Activated T-cell treated with anti-CD3 and anti-CD28 coated beads for 1 hour (primary cell): ENCODE measurements around the gene RHOV.
"Not testable (repeated sequence)": the region's sequence is repeated elsewhere in the genome, so short reads cannot be mapped to it uniquely, and the experiment has no call there.

Experiments used
- DNase-seq: peaks from one replicate; pipeline ENCODE4 v3.0.0-alpha.2; 2020; ENCODE audit warnings: low read depth

RHOV gene

DNA sequence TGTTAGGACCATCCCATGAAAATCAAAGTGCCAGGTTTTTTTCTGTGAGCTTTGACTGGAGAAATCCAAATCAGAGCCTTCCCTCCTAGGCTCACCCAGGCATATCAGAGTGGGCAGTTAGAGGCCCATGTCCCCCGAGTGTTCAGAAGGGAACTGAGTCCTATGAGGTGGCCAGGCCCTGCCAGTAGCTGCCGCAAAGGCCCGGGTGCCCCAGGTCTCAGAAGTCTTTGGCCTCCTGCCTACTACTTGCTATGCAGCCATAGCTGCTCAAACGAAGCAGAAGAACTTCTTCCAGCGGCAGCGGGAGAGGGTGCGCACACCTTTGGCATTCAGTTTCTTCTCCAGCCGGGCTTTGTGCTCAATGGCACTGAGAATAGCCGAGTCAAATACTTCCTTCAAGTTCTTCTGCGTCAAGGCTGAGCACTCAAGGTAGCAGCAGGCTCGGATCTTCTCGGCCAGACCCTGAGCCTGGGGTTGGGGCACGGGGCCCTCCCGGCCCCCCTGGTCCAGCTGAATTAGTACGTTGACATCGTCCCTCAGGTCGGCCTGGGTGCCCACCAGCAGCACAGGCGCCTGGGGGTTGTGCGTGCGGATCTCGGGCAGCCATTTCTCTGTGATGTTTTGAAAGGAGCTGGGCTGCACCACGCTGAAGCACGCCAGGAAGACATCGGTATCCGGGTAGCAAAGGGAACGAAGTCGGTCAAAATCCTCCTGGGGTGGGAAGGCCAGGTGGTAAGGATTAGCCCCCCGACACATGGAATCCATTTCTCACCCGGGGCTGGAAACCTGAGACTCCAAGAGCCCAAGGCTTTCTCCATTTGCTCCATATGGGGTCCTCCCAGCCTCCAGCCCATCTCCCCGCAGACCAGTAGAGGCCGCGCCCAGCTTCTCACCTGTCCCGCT lies 992 bp downstream of the RHOV start:
- no peak for DNase-seq

DNA sequence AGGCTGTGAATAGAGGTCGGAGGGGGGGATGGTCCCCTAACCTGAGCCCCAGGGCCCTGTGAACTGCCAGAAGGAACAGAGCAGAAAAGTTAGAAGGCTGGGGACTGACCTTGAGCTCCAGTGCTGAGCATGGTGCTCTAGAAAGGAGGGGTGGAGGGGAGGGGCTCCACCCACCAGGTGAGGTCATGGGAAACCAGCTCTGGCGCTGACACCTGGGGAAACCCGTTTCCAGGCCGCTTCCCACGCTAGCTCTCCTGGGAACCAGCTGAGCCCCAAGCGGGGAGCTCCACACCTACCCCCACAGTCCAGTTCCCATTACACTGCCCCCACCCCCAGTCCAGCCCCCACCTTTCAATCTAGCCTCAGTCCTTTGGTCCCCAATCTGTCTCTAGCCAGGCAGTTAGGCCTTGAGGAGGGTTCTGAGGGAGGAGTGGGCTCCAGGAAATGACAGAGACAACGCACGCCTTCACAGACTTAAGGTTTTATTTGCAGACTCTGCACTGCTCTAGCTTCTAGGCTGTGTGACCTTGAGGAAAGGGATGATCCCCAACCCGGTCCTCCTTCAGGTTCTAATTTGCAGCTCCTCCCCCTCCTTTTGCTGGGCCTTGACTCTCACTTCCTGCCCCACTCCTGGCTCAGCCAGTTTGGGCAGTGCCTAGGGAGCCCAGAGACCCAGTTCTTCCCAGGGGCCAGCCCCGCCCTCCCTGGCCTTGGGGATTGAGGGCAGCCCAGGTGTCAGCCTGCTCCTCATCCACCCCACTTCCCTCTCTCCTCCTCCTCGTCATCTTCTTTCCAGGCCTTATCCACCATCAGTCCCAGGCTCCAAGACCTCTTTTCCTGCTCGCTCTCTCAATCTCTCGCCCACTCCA lies 2.1 kb downstream of the RHOV start:
- DNase-seq: no peak

DNA sequence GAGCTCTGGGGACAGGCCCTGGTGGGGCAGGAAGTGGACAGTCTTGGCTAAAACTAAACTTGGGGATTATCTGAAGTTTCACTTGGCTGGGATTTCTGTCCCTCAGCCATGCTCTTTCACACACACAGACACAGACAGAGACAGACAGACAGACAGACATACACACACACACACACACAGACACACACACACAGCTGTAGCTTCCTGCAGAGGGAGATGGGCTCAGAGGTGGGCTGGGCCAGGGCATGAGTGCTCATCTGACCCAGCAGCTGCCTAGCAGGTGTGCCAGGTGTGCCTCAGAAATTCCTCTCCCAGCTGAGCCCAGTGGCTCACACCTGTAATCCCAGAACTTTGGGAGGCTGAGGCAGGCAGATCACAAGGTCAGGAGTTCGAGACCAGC lies 3.3 kb downstream of the RHOV start:
- DNase-seq: no peak

DNA sequence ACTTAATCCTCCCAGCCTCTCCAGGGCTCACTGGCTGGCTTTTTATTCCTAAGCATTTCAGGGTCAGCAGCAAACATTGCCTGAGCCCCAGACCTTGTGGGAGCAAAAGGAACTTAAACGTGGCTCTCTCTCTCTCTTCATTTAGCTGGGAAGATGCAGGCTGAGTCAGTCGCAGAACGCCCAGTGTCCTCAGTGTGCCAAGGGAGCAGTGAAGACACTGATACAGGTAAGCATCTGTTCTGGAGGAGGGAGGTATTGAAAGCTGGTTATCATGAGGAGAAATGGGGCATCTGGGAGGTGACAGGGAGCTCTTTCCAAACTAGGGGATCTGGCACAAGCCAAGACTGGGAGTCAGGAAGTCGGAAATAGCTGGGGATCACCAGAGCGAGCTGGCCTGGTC lies 4.3 kb downstream of the RHOV start:
- no peak for DNase-seq

DNA sequence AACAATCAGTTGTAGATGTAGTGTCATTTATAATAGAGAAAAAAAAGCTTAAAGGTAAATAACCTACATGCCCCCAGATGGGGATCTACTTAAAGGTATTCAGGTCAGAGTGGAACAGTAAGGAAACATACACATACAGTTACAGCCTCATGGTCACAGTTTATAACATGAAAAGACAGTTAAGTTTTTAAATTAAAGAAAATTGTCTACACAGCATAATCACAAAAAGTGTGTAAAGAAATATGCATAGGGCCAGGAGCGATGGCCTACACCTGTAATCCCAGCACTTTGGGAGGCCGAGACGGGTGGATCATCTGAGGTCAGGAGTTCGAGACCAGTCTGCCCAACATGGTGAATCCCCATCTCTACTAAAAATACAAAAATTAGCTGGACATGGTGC lies 6.8 kb downstream of the RHOV start:
- DNase-seq: no peak

DNA sequence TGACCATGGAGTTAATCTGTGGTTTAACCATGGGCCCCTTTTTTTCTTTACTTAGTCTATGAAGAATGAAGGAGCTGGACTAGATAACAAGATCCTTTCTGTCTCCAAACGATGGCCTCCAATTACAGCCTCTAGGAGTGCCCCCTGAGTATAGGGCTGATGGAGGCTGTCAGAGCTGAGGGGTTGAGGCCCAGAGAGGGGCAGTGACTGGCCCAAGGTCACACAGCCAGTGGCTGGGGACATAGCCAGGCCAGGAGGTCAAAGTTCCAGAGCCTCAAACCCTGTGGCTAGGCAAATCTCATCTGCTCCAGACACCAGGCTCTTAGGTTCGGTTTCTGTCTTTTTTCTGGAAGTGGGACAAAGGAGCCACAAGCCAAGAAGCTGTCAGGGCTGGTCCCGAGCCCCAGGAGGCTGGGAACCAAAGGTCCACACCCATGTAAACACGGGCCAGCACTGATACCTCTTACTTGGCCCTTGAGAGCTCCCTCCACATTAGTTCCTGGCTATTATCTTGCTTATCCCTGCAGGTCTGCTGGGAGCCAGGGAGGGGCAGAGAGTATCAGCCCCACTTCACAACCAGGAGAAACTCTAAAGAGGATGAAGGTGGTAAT lies 10.3 kb downstream of the RHOV start:
- no peak for DNase-seq

DNA sequence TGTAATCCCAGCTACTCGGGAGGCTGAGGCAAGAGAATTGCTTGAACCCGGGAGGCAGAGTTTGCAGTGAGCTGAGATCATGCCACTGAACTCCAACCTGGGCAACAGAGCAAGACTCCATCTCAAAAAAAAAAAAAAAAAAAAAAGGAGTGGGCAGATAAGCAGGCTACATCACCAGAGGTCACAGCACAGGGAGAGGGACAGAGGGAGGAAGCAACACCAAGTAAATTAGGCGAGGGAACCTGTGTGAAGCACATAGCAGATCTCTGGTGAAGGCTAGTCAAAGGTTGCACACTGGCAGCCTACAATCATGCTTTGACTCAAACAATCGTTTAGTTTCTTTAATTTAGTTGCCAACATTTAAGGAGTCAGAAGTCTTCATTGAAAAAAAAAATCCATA lies 12.9 kb downstream of the RHOV start:
- not testable (repeated sequence) for DNase-seq

DNA sequence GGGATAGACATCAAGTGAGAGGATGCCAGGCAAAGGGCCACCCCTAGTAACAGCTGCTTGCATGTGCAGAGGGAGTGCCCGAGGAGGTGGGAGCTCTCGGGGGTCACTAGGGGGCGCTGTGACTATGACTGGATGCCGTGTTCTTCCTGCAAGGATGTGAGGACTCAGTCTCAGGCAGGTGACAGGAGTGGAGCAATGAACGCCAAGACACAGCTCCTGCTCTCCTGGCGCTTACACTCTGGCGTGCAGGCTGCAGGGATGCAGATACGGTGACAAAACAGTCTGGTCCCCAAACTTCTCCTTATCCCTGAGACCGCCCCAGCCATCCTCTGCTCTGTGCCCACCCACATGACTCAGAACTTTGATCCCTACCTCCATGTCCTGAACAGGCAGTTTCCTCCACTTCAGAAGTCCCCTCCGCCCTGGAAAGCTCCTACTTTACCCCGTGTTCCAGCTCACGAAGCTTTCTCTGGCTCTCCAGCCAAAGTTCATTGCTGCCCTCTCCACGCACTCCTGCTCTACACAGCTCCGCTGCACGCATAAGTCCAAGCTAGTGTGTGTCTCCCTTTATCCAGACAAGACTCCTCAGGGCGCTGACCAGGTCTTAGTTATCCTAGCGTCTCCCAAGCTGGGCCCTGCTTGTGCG lies 14.7 kb downstream of the RHOV start:
- DNase-seq: peak; percentile 81

DNA sequence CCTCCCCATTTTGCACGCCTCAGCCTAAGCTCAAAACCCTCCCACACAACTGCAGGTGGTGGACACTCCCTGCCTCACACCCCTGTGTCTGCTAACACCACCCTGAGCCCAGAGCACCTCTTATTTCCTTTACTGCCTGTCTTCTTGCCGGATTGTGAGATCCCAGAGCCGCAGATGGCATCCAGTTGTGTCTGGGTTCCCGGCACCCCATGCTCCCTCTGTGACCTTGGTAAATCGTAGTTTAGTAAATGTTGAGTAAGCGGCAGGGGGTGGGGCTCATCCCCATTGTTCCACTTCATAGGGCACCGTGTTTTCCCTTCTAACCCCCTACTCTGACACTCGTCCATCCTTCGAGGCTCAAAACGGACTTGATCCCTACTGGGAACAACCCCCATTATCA lies 15.3 kb downstream of the RHOV start:
- no peak for DNase-seq

DNA sequence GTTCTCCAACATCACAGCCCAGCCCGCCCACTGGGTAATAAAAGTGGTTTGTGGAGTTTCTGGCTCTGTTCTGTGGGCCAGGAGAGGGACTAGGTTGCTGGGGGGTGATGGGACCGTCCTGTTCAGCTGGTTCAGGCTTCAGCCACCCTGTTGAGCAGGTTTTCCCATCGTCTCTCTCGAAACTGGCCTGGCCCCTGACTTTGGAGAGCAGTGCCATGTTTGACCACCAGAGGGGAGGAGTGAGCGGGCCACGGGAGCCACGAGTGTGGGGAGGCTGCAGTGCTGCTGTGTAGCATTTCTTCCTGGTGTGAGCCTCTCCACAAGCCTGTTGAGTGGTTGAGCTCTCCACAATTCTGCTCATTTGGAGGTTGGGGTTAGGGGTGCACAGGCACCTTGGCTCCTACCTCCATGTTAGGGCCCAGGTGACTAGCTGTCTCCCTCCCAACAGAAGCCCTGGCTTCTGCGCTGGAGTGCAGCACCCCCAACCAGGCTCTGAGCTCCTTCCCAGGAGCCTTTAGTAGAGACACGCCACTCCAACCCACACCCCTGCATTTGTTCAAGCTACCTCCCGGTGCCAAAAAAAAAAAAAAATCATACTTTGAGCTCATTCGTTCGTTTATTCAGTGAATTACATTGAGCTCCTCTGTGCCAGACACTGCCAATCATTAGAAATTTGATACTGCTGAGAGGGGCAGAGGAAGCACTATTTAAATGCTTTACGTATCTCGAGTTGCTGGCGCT lies 16.3 kb downstream of the RHOV start:
- peak; percentile 77 for DNase-seq

DNA sequence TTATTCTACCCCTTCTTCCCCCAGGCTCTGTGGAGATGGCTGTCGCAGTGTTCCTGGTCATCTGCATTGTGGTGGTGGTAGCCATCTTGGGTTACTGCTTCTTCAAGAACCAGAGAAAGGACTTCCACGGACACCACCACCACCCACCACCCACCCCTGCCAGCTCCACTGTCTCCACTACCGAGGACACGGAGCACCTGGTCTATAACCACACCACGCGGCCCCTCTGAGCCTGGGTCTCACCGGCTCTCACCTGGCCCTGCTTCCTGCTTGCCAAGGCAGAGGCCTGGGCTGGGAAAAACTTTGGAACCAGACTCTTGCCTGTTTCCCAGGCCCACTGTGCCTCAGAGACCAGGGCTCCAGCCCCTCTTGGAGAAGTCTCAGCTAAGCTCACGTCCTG lies 17.3 kb downstream of the RHOV start:
- DNase-seq: no peak

DNA sequence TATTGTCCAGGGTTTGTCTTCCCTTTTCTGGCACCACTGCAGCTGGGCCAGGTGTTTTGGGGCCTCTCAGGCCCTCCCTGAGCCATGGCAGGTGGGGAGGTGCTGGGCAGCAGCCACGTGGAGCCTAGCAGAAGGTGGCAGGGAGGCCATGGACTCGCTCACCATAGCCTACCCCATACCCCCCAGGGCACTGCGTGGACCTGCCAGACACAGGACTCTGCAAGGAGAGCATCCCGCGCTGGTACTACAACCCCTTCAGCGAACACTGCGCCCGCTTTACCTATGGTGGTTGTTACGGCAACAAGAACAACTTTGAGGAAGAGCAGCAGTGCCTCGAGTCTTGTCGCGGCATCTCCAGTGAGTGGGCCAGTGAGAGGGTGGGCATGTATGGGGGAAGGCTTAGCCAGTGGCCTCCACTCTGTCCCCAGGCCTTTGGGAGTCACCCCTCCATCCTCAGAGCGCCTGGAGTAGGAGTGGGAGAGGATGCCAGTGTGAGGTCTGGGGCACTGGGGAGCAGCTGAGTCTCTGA lies 18.3 kb downstream of the RHOV start:
- DNase-seq: no peak

DNA sequence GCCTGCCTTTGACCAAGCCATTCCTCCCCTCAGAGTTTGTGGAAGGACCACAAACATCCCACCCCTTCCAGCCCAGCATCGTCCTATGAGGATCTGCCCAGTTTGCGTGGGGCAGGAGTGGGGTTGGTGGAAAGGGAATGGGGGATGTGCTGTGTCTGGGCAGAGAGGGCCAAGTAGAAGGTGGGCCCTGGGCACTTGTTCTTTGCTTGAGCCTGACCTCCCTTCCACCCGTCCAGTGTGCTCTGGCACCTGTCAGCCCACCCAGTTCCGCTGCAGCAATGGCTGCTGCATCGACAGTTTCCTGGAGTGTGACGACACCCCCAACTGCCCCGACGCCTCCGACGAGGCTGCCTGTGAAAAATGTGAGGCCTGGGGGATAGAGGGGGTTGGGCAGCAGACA lies 19.9 kb downstream of the RHOV start:
- no peak for DNase-seq

DNA sequence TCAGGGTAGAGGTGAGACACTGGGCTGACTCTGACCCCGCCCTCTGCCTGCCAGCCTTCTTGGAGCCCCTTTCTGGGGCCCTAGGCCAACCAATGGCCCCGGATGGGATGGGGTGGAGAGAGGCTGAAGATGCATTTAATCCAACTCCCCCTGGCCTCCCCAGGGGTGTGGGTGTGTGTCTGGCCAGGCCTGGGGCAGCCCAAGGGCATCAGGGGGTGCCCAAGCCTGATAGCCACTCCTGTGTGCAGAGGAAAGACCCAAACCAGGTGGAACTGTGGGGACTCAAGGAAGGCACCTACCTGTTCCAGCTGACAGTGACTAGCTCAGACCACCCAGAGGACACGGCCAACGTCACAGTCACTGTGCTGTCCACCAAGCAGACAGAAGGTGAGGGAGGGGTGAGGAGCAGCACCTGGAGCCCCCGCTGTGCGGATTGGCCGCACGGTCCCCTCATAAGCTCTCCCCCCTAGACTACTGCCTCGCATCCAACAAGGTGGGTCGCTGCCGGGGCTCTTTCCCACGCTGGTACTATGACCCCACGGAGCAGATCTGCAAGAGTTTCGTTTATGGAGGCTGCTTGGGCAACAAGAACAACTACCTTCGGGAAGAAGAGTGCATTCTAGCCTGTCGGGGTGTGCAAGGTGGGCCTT lies 20.7 kb downstream of the RHOV start:
- DNase-seq: no peak

DNA sequence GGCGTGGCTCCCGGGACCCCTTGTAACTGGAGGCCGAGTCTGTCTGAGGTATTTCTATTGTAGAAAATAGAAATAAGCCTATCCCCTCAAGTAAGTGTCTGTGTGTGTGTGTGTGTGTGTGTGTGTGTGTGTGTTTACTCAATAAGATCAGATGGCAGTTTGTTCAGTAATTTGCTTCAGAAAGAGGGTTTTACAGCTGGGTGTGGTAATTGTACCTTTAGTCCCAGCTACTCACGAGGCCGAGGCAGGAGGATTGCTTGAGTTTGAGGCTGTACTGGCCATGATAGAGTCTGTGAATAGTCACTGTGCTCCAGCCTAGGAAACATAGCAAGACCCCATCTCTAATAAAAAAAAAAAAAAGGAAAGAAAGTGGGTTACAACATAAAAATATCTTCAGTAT lies 21.5 kb downstream of the RHOV start:
- no peak for DNase-seq

DNA sequence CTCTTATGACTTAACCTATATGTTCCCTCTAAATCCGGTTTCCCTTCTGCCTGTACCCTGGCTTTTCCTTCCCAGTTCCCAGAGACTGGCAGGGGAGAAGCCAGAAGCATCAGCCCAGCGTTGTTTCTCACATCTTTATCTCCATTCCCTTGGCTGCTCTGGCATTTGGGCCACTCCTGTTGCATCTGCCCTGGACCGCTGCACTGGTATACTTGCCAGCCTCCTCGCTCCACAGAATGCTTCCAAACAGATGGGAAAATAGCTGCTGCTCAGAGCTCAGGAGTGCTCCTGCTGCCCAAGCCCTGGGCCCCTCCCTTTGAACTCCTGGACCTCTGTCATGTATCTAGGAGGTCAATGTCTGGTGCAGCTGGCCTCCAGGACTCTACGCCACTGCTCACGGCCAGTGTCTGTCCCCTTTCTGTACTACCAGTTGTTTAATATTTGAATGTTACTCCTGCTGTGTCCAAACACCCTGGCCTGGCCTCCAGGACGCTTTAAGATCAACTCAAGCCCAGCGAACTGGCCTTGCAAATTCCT lies 23.4 kb downstream of the RHOV start:
- no peak for DNase-seq

DNA sequence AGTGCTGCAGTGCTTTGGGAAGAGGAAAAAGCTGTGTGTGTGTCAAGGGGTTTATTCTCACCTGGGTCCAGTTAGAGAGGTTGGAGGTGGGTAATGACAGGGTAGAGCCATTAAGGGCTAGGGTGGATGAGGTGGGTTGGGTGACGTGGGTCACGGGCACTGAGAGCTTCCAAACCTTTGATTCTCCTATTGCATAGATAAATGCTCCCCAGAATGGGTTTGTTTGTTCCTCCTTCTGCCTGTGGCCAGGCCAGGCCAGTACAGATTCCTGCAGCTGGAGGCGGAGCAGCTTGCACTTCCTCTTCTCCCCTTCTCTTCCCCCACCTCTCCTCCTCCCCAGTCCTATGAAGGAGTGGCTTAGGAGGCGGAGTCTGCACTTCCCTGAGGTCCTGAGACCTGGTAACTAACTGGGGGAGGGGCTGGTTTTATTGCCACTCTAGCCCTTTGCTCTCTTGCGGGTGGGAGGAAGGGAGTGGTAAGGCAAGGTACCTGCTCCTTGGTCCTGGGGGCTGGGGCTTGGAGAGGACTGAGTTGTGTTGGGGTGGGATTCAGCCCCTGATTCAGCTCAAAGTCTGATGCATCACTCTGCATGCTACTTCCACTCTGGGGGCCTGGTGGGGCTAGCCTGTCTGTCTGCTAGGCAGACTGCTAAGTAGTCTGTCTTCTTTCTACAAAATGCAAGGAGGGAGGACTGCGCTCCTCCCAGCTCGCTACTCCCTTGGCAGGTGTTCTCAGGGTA lies 26.6 kb downstream of the RHOV start:
- no peak for DNase-seq

DNA sequence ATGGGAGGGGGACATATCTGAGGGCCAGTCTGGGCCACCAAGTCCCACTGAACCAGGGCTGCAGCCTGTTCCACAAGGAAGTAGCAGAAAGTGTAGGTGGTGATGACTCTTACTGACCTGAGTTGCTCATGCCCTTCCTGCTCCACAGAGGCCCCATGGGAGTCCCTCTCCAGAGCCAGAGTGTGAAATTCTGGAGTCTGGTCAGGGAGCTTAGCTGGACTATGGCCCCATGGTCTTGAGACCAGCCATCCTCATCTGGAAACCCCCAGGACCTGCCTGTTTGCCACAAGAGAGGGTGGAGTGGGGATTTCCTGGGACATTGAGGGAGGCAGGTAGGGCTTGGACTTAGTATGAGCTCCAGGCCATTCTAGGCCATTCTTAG lies 27.2 kb downstream of the RHOV start:
- DNase-seq: no peak

DNA sequence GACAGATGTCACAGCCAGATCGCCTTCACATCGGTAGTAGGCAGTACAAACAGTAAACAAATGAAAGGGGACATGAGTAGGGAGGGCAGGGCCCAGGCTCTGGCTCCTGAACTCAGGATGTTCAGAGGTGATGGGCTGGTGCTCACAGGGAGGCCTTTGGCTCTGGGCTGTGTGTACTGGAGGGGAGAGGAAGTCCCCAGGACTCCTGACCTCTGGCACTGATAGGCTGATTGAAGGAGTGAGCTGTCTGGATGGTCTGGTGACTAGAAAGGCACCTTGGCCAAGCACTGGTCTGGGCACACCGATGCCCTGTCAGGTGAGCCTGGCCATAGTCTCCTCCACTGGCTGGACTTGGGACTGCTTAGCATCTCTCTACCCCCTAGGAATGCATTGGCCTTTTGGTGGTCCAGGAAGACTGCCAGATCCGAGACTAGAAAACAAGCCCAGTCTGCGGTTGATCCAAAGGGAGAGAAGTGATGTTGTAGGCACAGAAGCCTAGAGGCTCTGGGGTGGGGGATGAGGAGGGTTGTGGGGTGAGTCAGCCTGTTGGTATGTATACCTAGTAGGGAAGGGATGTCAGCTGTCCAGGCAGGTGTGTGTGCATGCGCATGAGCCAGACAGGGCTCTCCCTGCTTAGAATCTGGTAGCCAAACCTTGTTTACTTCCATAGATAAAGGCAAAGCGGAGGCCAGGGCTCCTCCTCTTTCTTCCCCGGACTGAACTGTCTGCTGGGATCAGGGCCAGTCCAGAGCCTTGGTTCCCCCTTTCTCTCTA lies 28.3 kb downstream of the RHOV start:
- DNase-seq: no peak
